ENCODE results near the gene RPTOR.

RPTOR gene

DNA sequence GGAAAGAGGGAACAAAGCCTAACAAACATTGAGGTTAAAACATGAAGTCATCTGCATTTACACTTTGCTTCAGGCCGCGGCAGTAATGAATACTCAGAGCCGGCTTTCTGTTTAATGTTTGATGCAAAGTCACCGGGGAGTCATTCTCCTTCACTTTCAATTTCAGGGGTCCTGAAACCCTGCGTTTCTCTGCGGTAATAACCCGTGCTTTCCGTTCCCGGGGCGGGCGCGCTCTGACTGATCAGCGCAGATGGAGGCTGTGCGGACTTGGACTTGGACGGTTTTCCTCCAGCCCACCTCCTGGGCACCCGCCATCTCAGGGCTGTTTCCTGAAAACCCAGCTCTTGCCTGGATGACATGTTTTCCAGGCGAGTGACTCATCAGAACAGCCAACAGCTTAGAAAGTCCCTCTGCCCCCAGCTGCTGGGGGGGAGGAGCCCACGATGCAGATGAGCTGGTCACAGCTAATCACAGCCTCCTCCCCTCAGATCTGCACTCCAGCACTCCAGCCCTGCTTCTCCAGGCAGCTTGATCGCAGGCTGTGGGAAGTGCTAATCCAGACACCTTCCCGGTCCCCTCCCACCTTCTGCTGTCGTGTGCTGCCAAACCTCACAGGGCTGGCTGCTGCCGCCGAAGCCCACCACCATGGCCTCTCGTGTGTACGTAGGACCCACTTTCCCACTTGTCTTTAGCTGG is 288.4 kb downstream of the RPTOR start:
- POLR2A ChIA-PET: interaction anchor here (0.6 to 2.4 kb wide), 7 partner anchors 9 to 378 kb away, joined by 3 to 7 read pairs (median 3); no protein-coding TSS in a partner anchor
- H3K4me1 ChIP-seq (ENCODE audit: control insufficient read depth, insufficient read depth, low read length): peaks cover 6% of the 10 kb centered on the region
- H3K9me3 ChIP-seq (ENCODE audit: control insufficient read depth, insufficient read depth, low read depth, low read length): no peaks in the 10 kb centered on the region
- H3K36me3 ChIP-seq (ENCODE audit: control insufficient read depth in 2 of 2, insufficient read depth in 1 of 2, low read length in 2 of 2): peaks cover 0 to 18% of the 10 kb centered on the region in 2 experiments; a peak in 1 of 3 replicates
- CTCF ChIA-PET: interaction anchor here (0.7 to 1.8 kb wide), 5 partner anchors 12 to 356 kb away, joined by 3 to 10 read pairs (median 4); partner anchors contain the start of gene NPTX1
- H3K4me3 ChIP-seq (ENCODE audit: low read depth, low read length): peak overlapping the region; percentile 30
- H3K27ac ChIP-seq (ENCODE audit: extremely low read depth, low read depth, low read length): peak overlapping the region; percentile 70
- 0 out of 2 replicates have a peak, but pooled peaks have one; percentile 19 for TF ChIP-seq ZNF10 (tag by site-specific recombination; IDR thresholded peaks at IDR 0.05)
- peak; percentile 97 for TF ChIP-seq ZNF394 (tag by site-specific recombination; IDR thresholded peaks at IDR 0.05; ENCODE audit: borderline replicate concordance)
- TF ChIP-seq ZNF449 (tag by site-specific recombination; IDR thresholded peaks at IDR 0.05): no peak
- TF ChIP-seq ZBTB17 (tag by site-specific recombination; IDR thresholded peaks at IDR 0.05): peak; percentile 98
- TF ChIP-seq, protein P1, sequence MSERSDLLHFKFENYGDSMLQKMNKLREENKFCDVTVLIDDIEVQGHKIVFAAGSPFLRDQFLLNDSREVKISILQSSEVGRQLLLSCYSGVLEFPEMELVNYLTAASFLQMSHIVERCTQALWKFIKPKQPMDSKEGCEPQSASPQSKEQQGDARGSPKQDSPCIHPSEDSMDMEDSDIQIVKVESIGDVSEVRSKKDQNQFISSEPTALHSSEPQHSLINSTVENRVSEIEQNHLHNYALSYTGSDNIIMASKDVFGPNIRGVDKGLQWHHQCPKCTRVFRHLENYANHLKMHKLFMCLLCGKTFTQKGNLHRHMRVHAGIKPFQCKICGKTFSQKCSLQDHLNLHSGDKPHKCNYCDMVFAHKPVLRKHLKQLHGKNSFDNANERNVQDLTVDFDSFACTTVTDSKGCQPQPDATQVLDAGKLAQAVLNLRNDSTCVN (tag by site-specific recombination; optimal IDR thresholded peaks at IDR 0.05): peak; percentile 25
- TF ChIP-seq SETDB1 (IDR thresholded peaks at IDR 0.05; ENCODE audit: insufficient read length, low read length): peak; percentile 63
- peak; percentile 43 for TF ChIP-seq GLIS2 (tag by site-specific recombination; IDR thresholded peaks at IDR 0.05)
- TF ChIP-seq ZNF660 (tag by site-specific recombination; IDR thresholded peaks at IDR 0.05): peak; percentile 90
- peak; percentile 56; the same call in 1 of the 2 replicates for TF ChIP-seq INSM2 (tag by site-specific recombination; IDR thresholded peaks at IDR 0.05)
- TF ChIP-seq, protein P2, sequence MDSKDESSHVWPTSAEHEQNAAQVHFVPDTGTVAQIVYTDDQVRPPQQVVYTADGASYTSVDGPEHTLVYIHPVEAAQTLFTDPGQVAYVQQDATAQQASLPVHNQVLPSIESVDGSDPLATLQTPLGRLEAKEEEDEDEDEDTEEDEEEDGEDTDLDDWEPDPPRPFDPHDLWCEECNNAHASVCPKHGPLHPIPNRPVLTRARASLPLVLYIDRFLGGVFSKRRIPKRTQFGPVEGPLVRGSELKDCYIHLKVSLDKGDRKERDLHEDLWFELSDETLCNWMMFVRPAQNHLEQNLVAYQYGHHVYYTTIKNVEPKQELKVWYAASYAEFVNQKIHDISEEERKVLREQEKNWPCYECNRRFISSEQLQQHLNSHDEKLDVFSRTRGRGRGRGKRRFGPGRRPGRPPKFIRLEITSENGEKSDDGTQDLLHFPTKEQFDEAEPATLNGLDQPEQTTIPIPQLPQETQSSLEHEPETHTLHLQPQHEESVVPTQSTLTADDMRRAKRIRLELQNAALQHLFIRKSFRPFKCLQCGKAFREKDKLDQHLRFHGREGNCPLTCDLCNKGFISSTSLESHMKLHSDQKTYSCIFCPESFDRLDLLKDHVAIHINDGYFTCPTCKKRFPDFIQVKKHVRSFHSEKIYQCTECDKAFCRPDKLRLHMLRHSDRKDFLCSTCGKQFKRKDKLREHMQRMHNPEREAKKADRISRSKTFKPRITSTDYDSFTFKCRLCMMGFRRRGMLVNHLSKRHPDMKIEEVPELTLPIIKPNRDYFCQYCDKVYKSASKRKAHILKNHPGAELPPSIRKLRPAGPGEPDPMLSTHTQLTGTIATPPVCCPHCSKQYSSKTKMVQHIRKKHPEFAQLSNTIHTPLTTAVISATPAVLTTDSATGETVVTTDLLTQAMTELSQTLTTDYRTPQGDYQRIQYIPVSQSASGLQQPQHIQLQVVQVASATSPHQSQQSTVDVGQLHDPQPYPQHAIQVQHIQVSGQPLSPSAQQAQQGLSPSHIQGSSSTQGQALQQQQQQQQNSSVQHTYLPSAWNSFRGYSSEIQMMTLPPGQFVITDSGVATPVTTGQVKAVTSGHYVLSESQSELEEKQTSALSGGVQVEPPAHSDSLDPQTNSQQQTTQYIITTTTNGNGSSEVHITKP (tag by site-specific recombination; IDR thresholded peaks at IDR 0.05): peak; percentile 86
- peak; percentile 82 for TF ChIP-seq ZNF2 (tag by site-specific recombination; IDR thresholded peaks at IDR 0.05)
- TF ChIP-seq, protein P3, sequence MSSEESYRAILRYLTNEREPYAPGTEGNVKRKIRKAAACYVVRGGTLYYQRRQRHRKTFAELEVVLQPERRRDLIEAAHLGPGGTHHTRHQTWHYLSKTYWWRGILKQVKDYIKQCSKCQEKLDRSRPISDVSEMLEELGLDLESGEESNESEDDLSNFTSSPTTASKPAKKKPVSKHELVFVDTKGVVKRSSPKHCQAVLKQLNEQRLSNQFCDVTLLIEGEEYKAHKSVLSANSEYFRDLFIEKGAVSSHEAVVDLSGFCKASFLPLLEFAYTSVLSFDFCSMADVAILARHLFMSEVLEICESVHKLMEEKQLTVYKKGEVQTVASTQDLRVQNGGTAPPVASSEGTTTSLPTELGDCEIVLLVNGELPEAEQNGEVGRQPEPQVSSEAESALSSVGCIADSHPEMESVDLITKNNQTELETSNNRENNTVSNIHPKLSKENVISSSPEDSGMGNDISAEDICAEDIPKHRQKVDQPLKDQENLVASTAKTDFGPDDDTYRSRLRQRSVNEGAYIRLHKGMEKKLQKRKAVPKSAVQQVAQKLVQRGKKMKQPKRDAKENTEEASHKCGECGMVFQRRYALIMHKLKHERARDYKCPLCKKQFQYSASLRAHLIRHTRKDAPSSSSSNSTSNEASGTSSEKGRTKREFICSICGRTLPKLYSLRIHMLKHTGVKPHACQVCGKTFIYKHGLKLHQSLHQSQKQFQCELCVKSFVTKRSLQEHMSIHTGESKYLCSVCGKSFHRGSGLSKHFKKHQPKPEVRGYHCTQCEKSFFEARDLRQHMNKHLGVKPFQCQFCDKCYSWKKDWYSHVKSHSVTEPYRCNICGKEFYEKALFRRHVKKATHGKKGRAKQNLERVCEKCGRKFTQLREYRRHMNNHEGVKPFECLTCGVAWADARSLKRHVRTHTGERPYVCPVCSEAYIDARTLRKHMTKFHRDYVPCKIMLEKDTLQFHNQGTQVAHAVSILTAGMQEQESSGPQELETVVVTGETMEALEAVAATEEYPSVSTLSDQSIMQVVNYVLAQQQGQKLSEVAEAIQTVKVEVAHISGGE (tag by site-specific recombination; conservative IDR thresholded peaks at IDR 0.05; ENCODE audit: low read depth): no peak
- TF ChIP-seq ZNF843 (tag by site-specific recombination; IDR thresholded peaks at IDR 0.05): 0 out of 2 replicates have a peak, but pooled peaks have one; percentile 23
- peak; percentile 99 for TF ChIP-seq PATZ1 (tag by site-specific recombination; IDR thresholded peaks at IDR 0.05)
- no peak for TF ChIP-seq ZNF423 (tag by site-specific recombination; IDR thresholded peaks at IDR 0.05)
- peak; percentile 85 for TF ChIP-seq ZFHX2 (tag by site-specific recombination; conservative IDR thresholded peaks at IDR 0.05)
- TF ChIP-seq IKZF3 (tag by site-specific recombination; IDR thresholded peaks at IDR 0.05): peak; percentile 91
- peak; percentile 68; the same call in 1 of the 2 replicates for TF ChIP-seq TRIM28 (IDR thresholded peaks at IDR 0.05; ENCODE audit: borderline replicate concordance, low read length)
- no peak for TF ChIP-seq ZNF174 (tag by site-specific recombination; IDR thresholded peaks at IDR 0.05)
- TF ChIP-seq, protein P4, sequence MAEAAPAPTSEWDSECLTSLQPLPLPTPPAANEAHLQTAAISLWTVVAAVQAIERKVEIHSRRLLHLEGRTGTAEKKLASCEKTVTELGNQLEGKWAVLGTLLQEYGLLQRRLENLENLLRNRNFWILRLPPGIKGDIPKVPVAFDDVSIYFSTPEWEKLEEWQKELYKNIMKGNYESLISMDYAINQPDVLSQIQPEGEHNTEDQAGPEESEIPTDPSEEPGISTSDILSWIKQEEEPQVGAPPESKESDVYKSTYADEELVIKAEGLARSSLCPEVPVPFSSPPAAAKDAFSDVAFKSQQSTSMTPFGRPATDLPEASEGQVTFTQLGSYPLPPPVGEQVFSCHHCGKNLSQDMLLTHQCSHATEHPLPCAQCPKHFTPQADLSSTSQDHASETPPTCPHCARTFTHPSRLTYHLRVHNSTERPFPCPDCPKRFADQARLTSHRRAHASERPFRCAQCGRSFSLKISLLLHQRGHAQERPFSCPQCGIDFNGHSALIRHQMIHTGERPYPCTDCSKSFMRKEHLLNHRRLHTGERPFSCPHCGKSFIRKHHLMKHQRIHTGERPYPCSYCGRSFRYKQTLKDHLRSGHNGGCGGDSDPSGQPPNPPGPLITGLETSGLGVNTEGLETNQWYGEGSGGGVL (tag by site-specific recombination; IDR thresholded peaks at IDR 0.05): peak; percentile 22; the same call in 1 of the 2 replicates
